Activated naive CD4-positive, alpha-beta T cell treated with anti-CD3 and anti-CD28 coated beads for 36 hours (primary cell): Measurements from ENCODE around the gene TMEM145. TPM values are rescaled to one million over a fixed set of nuclear protein-coding genes. Genes with fewer than 3 reads are reported as not detected.
"Not testable (repeated sequence)": the region's sequence is repeated elsewhere in the genome, so short reads cannot be mapped to it uniquely, and the experiment has no call there.

Experiments used
- CTCF ChIA-PET: fragments of 350-600 bp; sonication (Branson Sonifier 250); formaldehyde crosslinking; loops from one replicate; lab custom pipeline; 2021; ENCODE audit warnings: antibody characterized with exemption; lab: Charles Lee
- DNase-seq: peaks from one replicate; pipeline ENCODE4 v3.0.0-alpha.2; 2020
- H3K27ac Mint-ChIP-seq: one replicate; pipeline ENCODE4 v1.8.0; 2021; ENCODE audit warnings: mild to moderate bottlenecking, mixed read lengths
- H3K27me3 Mint-ChIP-seq: one replicate; pipeline ENCODE4 v1.8.0; 2021; ENCODE audit warnings: low read depth, mixed read lengths
- H3K36me3 Mint-ChIP-seq: one replicate; pipeline ENCODE4 v1.8.0; 2021; ENCODE audit warnings: low read depth, mixed read lengths
- H3K4me1 Mint-ChIP-seq: one replicate; pipeline ENCODE4 v1.8.0; 2021; ENCODE audit warnings: low read depth, mixed read lengths
- H3K4me3 Mint-ChIP-seq: one replicate; pipeline ENCODE4 v1.8.0; 2021; ENCODE audit warnings: mild to moderate bottlenecking, moderate library complexity, mixed read lengths
- H3K9me3 Mint-ChIP-seq: one replicate; pipeline ENCODE4 v1.8.0; 2021; ENCODE audit warnings: mixed read lengths
- intact Hi-C: fragments of 100-400 bp; cut with micrococcal nuclease; formaldehyde crosslinking; loops from one replicate; pipeline ENCODE4 v1.15.1; 2023
- total RNA-seq, 2 experiments: library from RNA; stranded (reverse); gene quantifications; one replicate each; pipeline ENCODE4 v1.2.3, GENCODE V29; 2021

TMEM145 gene
- total RNA-seq, 2 experiments from 2014 or later, result not detected

DNA sequence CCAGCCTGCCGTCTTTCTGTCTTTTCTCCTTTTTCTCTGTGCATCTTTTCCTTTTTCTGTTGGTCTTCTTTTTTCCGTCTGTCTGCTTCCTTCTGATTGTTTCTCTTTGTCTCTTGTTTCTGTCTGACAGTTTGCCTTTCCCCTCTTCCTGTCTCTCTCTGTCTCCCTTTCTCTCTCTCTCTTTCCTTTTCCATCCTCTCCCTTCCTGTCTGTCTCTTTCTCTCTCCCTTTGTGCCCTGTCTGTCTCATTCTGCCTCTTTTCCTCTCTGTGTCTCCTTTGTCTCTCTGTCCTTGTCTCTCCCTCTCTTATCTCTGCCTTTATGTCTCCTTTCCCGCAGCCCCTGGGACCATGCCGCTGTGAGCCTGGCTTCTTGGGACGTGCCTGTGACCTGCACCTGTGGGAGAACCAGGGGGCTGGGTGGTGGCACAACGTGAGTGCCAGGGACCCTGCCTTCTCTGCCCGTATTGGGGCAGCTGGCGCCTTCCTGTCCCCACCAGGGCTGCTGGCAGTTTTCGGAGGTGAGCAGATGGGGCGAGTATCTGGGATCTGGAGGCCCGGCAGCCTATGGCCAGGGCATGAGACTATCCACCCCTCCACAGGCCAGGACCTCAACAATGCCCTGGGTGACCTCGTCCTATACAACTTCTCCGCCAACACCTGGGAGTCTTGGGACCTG, 21.7 kb downstream of the TMEM145 start:
- Mint-ChIP-seq H3K9me3 (no peaks in the 10 kb centered on the region), H3K4me3 (no peak overlapping the region), H3K4me1 (no peaks in the 10 kb centered on the region), H3K27ac (no peak overlapping the region), H3K27me3 (no peaks in the 10 kb centered on the region), H3K36me3 (peaks cover 2% of the 10 kb centered on the region)
- no peak for DNase-seq
- intact Hi-C loops, result no loop called here
- CTCF ChIA-PET, result no interaction called here

DNA sequence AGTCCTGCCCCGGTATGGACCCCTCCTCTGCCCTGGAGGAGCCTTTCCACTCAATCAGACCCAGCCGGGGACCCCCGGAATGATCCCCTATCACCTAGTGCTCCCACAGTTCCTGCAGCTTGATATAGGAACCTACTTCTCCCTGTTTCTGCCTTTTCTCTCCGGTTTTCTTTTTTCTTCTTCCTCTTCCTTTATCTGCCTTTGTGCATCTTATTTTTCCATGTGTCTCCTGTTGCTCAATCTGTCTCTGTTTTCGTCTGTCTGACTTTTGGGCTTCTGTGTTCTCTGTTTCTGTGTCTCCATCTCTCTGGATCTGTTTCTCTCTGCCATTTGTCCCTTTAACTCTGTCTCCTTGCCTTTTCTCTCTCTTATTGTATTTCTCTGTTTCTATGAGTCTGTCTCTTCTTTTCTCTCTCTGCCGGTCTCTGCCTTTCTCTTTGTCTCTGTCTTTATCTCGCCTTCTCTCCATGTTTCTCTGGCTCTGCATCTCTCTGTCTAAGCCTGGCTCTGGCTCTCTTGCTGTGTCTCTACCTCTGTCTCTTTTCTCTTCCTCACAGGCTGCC, 22.3 kb downstream of the TMEM145 start:
- no peaks in the 10 kb centered on the region for H3K9me3 Mint-ChIP-seq
- peaks cover 2% of the 10 kb centered on the region for H3K36me3 Mint-ChIP-seq
- intact Hi-C loops, result no loop called here
- no peaks in the 10 kb centered on the region for H3K27me3 Mint-ChIP-seq
- no peak overlapping the region for H3K4me3 Mint-ChIP-seq
- H3K4me1 Mint-ChIP-seq, result no peaks in the 10 kb centered on the region
- CTCF ChIA-PET, result no interaction called here
- H3K27ac Mint-ChIP-seq, result no peak overlapping the region
- no peak for DNase-seq

DNA sequence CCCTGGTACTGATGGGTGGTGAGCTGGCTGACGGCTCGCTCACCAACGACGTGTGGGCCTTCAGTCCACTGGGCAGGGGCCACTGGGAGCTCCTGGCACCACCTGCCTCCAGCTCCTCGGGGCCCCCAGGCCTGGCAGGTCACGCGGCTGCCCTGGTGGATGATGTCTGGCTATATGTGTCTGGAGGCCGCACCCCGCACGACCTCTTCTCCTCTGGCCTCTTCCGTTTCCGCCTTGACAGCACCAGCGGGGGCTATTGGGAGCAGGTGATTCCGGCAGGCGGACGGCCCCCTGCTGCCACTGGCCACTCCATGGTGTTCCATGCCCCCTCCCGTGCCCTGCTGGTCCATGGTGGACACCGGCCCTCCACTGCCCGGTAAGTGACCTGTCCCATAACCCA, 22.9 kb downstream of the TMEM145 start:
- intact Hi-C loops, result no loop called here

DNA sequence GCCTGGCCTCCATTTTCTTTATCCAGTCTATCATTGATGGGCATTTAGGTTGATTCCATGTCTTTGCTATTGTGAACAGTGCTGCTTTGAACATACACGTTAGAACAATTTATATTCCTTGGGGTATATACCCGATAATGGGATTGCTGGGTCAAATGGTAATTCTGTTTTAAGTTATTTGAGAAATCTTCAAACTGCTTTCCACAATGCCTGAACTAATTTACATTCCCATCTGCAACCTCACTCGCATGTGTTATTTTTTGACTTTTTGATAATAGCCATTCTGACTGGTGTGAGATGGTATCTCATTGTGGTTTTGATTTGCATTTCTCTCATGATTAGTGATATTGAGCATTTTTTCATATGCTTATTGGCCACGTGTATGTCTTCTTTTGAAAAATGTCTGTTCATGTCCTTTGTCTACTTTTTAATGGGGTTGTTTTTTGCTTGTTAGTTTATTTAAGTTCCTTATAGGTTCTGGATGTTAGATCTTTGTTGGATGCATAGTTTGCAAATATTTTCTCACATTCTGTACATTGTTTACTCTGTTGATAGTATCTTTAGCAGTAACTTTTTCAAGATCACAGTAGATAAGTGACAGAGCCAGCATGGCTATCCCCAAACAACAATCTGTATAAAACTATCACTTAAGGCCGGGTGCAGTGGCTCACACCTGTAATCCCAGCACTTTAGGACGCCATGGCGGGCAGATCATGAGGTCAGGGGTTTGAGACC, 26.2 kb downstream of the TMEM145 start:
- intact Hi-C loops, H3K36me3 Mint-ChIP-seq, H3K27me3 Mint-ChIP-seq: not testable (repeated sequence)

More for the DNA sequence above, 22.9 kb downstream of the TMEM145 start:
- Mint-ChIP-seq H3K4me3 (no peak overlapping the region), H3K27me3 (no peaks in the 10 kb centered on the region), H3K4me1 (no peaks in the 10 kb centered on the region), H3K27ac (no peak overlapping the region), H3K36me3 (peaks cover 2% of the 10 kb centered on the region), H3K9me3 (no peaks in the 10 kb centered on the region)
- DNase-seq, result no peak
- CTCF ChIA-PET, result no interaction called here

DNA sequence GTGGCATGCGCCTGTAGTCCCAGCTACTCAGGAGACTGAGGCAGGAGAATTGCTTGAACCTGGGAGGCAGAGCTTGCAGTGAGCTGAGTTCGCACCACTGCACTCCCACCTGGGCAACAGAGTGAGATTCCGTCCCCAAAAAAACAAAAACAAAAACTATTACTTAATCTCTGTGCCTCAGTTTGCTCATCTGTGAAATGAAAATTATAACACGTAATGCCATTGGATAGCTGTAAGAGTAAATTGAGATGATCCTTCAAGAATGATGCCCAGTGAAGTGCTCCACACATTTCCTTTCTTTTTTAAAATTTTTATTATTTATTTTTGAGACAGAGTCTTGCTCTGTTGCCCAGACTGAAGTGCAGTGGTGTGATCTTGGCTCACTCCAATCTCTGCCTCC, 26.8 kb downstream of the TMEM145 start:
- CTCF ChIA-PET, result interaction anchor here (0.6 kb wide), 1 partner anchor 207 kb away, joined by 3 read pairs; no protein-coding TSS in a partner anchor
- H3K36me3 Mint-ChIP-seq, H3K27ac Mint-ChIP-seq, H3K9me3 Mint-ChIP-seq, intact Hi-C loops, H3K27me3 Mint-ChIP-seq, H3K4me3 Mint-ChIP-seq, H3K4me1 Mint-ChIP-seq, DNase-seq: not testable (repeated sequence)

More for the DNA sequence above, 26.2 kb downstream of the TMEM145 start:
- H3K9me3 Mint-ChIP-seq, H3K4me1 Mint-ChIP-seq, H3K4me3 Mint-ChIP-seq, DNase-seq, H3K27ac Mint-ChIP-seq, CTCF ChIA-PET: not testable (repeated sequence)

DNA sequence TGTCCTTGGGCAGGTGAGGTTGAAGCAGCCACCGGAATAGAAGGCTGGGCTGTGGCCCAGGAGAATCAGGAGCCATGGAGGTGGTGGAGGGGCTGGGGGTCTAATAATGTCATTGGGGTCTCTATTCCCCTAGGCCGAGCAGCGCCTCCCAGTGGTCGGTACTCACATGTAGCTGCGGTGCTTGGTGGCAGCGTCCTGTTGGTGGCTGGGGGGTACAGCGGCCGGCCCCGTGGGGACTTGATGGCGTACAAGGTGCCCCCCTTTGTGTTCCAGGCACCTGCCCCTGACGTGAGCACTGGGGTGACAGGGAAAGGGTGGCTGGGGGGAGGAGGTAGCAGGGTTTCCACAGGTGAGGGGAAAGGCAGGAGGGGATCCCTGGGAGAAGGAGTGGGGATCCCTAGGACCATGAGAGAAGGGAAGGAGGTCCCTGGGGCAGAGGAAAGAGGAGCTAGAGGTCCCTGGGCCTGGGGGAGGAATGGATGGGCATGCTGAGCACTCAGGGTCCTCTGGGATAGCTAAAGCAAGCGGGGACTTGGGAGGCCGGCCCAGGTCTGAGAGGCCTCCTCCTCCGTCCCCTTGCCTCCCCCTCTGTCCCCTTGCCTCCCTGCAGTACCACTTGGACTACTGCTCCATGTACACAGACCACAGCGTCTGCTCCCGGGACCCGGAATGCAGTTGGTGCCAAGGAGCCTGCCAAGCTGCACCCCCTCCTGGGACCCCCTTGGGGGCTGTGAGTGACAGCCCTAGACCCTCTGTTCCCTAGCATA, 30.4 kb downstream of the TMEM145 start:
- CTCF ChIA-PET, result no interaction called here
- H3K27ac Mint-ChIP-seq, result no peak overlapping the region
- H3K9me3 Mint-ChIP-seq, result no peaks in the 10 kb centered on the region
- no peaks in the 10 kb centered on the region for H3K27me3 Mint-ChIP-seq
- no peak for DNase-seq
- H3K4me3 Mint-ChIP-seq, result no peak overlapping the region
- intact Hi-C loops, result no loop called here
- peaks cover 3% of the 10 kb centered on the region for H3K36me3 Mint-ChIP-seq
- H3K4me1 Mint-ChIP-seq, result no peaks in the 10 kb centered on the region

DNA sequence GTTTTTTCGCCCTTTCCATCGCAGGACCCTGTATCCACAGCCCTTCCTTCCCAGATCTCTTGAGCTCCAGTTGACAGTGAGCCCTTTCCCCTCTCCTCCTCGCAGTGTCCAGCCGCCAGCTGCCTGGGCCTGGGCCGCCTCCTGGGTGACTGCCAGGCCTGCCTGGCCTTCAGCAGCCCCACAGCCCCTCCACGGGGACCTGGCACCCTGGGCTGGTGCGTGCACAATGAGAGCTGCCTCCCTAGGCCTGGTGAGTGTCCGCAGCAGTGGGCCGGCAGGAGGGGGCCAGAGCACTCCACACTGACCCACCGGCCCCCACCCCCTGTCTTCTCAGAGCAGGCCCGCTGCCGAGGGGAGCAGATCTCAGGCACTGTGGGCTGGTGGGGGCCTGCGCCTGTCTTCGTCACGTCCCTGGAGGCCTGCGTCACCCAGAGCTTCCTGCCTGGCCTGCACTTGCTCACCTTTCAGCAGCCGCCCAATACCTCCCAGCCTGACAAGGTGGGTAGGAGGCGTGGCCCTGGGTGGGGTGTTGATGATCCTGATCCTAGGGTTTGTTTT, 31.3 kb downstream of the TMEM145 start:
- H3K36me3 Mint-ChIP-seq, result peaks cover 3% of the 10 kb centered on the region
- intact Hi-C loops, result no loop called here
- no peak overlapping the region for H3K27ac Mint-ChIP-seq
- CTCF ChIA-PET, result no interaction called here
- no peaks in the 10 kb centered on the region for H3K4me1 Mint-ChIP-seq
- no peak overlapping the region for H3K4me3 Mint-ChIP-seq
- no peaks in the 10 kb centered on the region for H3K9me3 Mint-ChIP-seq
- no peaks in the 10 kb centered on the region for H3K27me3 Mint-ChIP-seq
- DNase-seq, result no peak

DNA sequence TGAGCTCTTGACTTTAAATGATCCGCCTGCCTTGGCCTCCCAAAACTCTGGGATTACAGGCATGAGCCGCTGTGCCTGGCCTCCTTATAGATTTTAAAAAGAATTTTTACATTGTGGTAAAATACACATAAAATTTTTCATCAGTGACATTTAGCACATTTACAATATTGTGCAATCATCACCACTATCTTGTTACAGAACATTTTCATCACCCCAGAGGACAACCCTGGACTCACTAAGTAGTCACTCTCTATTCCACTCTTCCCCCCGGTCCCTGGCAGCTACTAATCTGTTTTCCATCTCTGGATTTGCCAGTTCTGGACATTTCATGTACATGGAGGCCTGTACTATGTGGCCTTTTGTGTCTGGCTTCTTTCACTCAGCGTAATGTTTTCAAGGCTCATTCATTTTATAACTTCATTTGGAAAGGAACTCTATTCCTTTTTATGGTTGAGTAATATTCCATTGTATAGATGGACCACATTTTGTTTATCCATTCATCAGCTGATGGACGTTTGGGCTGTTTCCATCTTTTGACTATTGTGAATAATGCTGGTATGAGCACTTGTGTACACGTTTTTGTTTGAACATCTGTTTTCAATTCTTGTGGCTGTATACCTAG, 32.2 kb downstream of the TMEM145 start:
- DNase-seq, result no peak
- Mint-ChIP-seq H3K36me3 (peaks cover 3% of the 10 kb centered on the region), H3K4me1 (no peaks in the 10 kb centered on the region), H3K27ac (no peak overlapping the region), H3K27me3 (no peaks in the 10 kb centered on the region), H3K9me3 (no peaks in the 10 kb centered on the region), H3K4me3 (no peak overlapping the region)
- CTCF ChIA-PET, result no interaction called here
- intact Hi-C loops, result no loop called here

DNA sequence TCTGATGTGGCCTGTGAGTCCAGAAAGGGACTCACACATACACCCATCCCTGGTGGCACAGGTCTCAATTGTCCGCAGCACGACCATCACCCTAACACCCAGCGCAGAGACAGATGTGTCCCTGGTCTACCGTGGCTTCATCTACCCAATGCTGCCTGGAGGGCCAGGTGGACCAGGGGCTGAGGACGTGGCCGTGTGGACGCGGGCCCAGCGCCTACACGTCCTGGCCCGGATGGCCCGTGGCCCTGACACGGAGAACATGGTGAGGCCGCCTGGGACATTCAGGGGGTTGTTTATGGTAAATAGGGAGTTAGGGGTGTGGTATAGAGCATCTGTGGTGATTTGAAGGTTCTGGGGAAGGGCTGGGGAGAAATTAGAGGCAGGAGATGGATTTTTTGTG, 35.1 kb downstream of the TMEM145 start:
- Mint-ChIP-seq H3K27ac (no peak overlapping the region), H3K27me3 (no peaks in the 10 kb centered on the region), H3K36me3 (peaks cover 3% of the 10 kb centered on the region), H3K9me3 (no peaks in the 10 kb centered on the region), H3K4me1 (no peaks in the 10 kb centered on the region), H3K4me3 (no peak overlapping the region)
- CTCF ChIA-PET, result no interaction called here
- DNase-seq, result no peak
- intact Hi-C loops, result no loop called here

DNA sequence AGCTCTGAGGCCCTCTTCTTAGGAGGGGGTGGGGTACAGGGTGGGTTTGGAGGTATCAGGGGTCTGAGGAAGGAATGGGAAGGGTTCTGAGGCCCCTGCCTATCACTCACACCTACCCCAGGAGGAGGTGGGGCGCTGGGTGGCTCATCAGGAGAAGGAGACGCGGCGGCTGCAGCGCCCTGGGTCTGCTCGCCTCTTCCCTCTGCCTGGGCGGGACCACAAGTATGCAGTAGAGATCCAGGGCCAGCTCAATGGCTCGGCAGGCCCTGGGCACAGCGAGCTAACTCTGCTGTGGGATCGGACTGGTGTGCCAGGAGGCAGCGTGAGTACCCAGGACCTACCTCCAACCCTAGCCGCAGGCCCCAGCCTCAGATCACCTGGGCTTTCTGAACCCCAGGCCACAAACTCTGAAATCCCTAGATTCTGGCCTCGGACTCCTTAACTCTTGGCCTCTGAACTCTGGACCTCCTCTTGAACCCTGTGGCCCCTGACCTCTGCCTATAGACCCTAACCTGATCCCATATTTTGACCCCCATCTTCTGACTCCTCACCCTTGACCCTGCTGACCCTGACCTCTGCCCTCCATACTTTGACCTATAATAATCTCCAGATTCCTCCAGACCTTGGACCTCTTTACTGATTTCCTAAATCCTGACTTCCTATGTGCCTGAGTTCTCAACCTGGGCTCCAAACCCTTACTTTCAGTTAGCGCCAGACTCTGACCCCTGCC, 36.4 kb downstream of the TMEM145 start:
- no peaks in the 10 kb centered on the region for H3K9me3 Mint-ChIP-seq
- no peaks in the 10 kb centered on the region for H3K4me1 Mint-ChIP-seq
- no peak overlapping the region for H3K27ac Mint-ChIP-seq
- no peak for DNase-seq
- peaks cover 3% of the 10 kb centered on the region for H3K36me3 Mint-ChIP-seq
- no peaks in the 10 kb centered on the region for H3K27me3 Mint-ChIP-seq
- CTCF ChIA-PET, result no interaction called here
- no peak overlapping the region for H3K4me3 Mint-ChIP-seq
- intact Hi-C loops, result no loop called here

DNA sequence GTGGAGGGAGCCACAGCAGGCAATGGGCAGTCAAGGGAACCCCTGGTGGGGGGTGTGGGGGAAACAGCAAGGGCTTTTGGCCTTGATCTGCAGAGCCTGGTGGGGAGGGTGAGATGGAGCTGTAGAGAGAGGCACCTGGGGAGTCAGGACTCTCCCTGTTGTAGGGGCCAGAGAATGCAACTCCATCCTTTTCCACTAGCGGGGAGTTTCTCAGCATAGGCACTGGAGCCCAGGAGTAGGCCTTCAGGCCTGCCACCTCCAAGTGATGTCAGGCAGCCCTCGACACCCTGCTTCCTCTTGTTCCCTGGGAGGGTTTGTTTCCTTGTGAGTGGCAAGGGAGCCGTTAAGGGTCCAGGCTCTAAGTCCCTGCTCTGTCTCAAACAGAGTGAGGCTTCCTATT, 37.3 kb downstream of the TMEM145 start:
- H3K27me3 Mint-ChIP-seq, result no peaks in the 10 kb centered on the region

More for the DNA sequence above, 37.3 kb downstream of the TMEM145 start:
- Mint-ChIP-seq H3K9me3 (no peaks in the 10 kb centered on the region), H3K4me1 (no peaks in the 10 kb centered on the region), H3K27ac (no peak overlapping the region), H3K4me3 (no peak overlapping the region), H3K36me3 (no peaks in the 10 kb centered on the region)
- DNase-seq, result no peak
- CTCF ChIA-PET, result no interaction called here
- intact Hi-C loops, result no loop called here
